GM19438 (cell line): ENCODE measurements around the gene MED19.
"Not testable (repeated sequence)": the region's sequence is repeated elsewhere in the genome, so short reads cannot be mapped to it uniquely, and the experiment has no call there.

Source experiments
- ATAC-seq: cut with Tn5 transposase; IDR thresholded peaks from one replicate; pipeline ENCODE4 v1.9.1; 2021; ENCODE audit warnings: low read depth; ENCODE audit not compliant: unreplicated experiment

Gene MED19

DNA sequence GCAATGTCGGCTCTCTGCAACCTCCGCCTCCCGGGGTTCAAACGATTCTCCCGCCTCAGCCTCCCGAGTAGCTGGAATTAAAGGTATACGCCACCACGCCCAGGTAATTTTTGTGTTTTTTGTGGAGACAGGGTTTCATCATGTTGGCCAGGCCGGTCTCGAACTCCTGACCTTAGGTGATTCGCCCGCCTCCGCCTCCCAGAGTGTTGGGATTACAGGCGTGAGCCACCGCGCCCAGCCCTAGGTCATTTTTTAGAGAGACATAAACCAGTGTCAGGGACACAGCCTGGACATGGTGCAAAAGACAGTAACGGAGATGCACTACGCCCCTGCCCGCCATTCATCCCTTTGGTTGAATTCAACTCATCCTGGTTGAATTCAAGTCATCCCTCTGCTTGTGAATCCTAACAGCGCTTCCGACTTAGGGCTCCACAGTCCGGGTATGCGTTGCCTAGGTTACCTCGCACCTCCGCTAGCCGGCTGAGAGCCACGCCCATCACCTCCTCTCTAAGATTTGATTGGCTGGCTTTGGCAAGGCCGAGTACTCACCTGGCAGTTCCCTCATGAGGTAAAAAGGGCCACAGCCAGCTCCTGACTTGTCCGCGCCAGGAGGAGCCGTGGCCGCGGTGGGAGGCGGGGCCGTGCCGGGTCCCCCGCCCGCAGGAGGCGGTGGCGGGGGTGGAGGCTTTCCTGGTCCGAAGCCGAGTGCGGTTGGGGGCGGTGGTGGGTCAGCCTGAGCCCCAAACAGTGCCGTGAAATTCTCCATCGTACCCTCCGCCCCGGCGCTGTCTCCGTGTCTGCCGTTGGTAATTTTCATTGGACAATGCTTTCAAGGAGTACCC, at the start of gene MED19:
MED19 (minus strand) TSS at position 802 of the 842 bp plus-strand sequence; CDS start at position 766, 36 bp downstream.
- ATAC-seq: peak; percentile 49

- ATAC-seq: no peak
Observed at GRCh38 chr11:57758174-57758573, 46.2 kb upstream of the MED19 start.

GRCh38 chr11:57752954-57753353, 40.9 kb upstream of the MED19 start:
- no peak for ATAC-seq

DNA sequence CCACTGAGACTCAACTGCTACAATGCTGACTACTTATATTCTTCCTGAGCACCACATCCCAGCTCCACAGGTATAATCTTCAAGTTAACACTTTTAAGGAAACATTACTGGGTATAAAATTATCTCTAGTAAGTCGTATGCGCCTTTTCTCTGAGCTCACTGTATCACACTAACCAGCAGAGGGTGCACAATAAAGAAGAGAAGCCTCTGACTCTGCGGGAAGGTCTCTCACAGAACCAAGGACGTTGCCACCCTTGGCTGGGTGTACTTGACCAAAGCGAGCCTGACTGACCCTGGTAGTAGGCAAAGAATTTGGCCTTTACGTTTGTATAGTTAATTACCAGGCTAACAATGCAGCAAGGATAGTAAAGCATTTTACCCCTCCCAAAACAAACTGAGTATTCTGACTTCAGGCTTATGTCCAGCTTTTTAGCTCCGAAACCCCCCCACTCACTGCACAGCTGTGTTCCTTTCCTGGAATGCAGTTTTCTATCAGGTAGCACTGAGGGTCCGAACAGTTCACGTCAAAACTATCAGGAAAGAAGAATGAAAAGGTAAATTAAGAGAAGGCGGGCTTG, 39.8 kb upstream of the MED19 start, which contains the start of gene BTBD18:
BTBD18 (minus strand) TSS at position 144 of the 578 bp plus-strand sequence. CDS start 631 bp downstream, outside the sequence.
- ATAC-seq: no peak

- ATAC-seq: no peak
Observed at GRCh38 chr11:57751176-57751575, 39.2 kb upstream of the MED19 start.

DNA sequence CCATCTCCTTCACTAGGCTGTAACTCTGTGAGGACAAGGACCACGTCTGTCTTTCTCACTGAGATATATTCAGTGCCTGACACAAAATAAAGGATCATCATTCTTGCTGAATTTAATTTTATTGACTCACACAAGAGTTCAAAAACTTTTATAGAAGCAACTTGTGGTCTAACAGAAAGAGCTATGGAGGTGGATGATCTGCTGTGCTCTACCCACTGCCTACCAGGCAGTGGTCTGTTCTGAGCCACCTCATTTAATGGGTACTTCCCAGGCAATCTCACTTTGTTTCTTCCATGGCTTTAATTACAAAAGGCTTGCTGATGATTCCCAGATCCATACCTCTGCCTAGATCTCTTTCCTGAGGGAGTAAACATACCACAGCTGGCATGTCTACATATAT, 34.9 kb upstream of the MED19 start:
- ATAC-seq: no peak

DNA sequence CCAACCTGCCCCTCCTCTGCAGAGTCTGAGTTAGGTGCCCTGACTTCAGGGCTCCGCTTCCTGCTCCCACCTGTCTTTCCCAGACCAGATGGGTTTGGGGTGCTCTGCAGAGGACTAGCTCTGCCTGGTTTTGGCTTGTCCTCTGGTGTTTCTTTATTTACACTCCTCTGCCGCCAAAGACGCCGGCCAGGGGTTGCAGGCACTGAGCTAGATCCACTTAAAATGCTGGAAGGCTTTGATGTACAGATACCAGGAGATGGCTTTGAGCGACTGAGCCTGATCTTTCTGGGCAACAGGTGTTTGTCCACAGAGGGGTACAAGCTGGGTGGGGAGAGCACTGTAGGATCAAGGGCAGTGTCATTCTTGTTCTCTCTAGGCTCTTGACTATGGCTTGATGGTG, 33.2 kb upstream of the MED19 start:
- ATAC-seq: no peak

- ATAC-seq: no peak
Observed at GRCh38 chr11:57744357-57744756, 32.3 kb upstream of the MED19 start.

- ATAC-seq: peak; percentile 0
Observed at GRCh38 chr11:57742087-57742452, 30.1 kb upstream of the MED19 start.

DNA sequence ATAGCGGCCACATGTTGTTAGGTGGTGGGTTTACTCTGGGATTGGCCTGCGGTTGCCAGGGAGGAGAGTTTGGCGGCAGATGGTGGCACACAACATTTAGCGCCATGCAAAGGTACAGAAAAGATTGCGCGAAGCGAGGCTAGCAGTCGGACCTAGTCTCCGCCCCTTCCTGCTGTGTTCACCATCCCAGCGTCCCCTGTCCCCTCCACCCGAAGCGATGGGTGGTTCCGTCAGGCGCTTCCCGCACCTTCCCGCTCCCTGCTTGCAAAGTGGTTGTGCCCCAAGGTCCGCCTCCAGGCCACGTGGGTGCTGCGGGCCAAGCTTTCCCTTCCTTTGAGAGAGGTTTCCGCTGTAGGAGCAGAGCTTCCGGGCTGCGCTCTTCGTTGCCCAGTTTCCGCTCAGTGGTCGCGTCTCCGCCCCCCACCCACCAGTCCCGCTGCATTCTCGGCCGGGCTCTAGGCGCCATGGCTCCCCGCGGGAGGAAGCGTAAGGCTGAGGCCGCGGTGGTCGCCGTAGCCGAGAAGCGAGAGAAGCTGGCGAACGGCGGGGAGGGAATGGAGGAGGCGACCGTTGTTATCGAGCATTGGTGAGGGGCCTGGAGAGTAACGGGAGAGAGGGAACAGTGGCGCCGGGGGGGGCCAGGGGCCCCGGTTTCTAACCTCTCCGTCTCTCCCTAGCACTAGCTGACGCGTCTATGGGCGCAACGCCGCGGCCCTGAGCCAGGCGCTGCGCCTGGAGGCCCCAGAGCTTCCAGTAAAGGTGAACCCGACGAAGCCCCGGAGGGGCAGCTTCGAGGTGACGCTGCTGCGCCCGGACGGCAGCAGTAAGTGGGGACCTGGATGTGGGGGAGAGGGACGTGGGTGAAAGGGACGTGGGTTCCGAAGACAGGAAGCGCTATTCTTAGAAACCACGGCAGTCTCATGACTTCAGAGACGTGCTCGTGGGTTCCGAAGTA, 29.4 kb upstream of the MED19 start, which contains the start of gene SELENOH:
SELENOH (plus strand) TSS at position 360 of the 955 bp plus-strand sequence; CDS start at position 465, 105 bp downstream.
- ATAC-seq: peak; percentile 88

DNA sequence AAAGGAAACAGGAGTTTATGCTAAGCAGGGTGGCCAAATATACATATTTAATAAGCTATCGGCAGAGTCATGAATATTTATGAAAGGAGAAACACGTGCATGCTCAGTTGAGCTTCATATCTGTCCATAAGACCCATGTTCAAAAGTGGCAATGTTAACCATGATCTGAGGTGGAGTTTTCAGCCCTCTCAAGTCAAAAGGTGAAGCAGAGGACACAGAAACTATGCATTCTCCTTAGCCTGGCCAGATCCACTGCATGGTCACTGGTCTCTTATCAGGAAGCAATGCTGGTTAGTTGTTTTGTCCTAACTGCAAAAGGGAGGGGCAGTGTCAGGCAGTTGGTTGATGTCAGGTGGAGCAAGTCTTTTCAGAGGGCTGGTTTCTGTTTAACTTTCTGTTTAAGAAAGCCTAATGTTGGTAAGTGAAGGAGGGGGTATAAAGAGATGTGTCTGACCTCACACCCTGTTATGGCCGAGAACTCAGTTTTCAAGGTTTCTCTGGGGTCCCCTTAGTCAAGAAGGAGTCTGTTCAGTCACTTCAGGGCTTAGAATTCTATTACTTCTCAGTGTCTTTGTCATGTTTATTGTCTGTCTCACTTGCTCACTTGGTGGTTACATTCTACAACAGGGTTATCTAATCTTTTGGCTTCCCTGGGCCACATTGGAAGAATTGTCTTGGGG, 23.7 kb upstream of the MED19 start:
- ATAC-seq: peak; percentile 73

- ATAC-seq: no peak
Observed at GRCh38 chr11:57732661-57733060, 20.6 kb upstream of the MED19 start.

DNA sequence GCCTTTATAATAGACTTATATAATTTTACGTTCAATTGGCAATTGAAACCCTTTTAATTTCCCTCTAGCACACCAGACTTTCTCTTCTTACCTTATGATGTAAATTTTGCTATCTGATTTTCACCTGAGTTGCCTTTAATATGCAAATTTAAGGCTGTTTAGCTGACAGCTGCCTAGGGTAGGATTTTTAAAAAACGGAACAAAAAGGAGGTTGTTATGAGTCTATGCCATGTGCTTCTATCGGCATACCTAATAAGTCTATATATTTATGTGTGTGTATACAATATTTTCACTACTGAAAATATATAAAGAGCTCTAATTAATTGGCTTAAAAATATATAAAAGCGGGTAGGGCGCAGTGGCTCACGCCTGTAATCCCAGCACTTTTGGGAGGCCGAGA, 17.5 kb upstream of the MED19 start:
- ATAC-seq: no peak

GRCh38 chr11:57728829-57729228, 16.8 kb upstream of the MED19 start:
- ATAC-seq: no peak

- no peak for ATAC-seq
Observed at GRCh38 chr11:57727185-57727584, 15.2 kb upstream of the MED19 start.

DNA sequence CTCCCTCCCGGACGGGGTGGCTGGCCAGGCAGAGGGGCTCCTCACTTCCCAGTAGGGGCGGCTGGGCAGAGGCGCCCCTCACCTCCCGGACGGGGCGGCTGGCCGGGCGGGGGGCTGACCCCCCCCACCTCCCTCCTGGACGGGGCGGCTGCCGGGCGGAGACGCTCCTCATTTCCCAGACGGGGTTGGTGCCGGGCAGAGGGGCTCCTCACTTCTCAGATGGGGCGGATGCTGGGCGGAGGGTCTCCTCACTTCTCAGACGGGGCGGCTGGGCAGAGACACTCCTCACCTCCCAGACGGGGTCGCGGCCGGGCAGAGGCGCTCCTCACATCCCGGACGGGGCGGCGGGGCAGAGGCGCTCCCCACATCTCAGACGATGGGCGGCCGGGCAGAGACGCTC, 4.7 kb upstream of the MED19 start:
- not testable (repeated sequence) for ATAC-seq

GRCh38 chr11:57713835-57714234, 1.8 kb upstream of the MED19 start:
- no peak for ATAC-seq

- peak; percentile 88 for ATAC-seq
Observed at GRCh38 chr11:57712256-57713150, 488 bp upstream of the MED19 start, which contains the start of gene TMX2. Gene TMX2 (plus strand): TSS chr11:57712593. CDS start chr11:57712619, 26 bp downstream.

DNA sequence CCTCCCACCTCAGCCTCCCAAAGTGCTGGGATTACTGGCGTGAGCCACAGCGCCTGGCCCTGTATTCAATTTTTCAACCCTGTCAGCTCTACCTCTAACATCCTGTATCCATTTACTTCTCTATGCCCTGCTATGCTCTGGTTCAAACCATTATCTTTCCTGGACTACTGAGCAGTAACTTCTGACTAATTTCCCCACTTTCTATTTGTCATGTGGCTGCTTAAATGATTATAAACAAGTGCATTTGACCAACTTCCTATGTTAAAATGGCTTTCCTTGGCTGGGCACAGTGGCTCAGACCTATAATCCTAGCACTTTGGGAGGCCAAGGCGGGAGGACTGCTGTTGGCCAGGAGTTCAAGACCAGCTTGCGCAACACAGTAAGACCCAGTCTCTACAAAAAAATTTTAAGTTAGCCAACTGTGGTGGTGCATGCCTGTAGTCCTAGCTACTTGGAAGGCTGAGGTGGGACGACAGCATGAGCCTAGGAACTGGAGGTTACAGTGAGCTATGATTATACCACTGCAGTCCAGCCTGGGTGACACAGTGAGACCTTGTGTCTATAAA, 2.1 kb downstream of the MED19 start:
- no peak for ATAC-seq
